ENCODE measurements around the gene TRABD.
"Not testable (repeated sequence)": the region's sequence is repeated elsewhere in the genome, so short reads cannot be mapped to it uniquely, and the experiment has no call there.

The TRABD gene, protein sequence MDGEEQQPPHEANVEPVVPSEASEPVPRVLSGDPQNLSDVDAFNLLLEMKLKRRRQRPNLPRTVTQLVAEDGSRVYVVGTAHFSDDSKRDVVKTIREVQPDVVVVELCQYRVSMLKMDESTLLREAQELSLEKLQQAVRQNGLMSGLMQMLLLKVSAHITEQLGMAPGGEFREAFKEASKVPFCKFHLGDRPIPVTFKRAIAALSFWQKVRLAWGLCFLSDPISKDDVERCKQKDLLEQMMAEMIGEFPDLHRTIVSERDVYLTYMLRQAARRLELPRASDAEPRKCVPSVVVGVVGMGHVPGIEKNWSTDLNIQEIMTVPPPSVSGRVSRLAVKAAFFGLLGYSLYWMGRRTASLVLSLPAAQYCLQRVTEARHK

DNA sequence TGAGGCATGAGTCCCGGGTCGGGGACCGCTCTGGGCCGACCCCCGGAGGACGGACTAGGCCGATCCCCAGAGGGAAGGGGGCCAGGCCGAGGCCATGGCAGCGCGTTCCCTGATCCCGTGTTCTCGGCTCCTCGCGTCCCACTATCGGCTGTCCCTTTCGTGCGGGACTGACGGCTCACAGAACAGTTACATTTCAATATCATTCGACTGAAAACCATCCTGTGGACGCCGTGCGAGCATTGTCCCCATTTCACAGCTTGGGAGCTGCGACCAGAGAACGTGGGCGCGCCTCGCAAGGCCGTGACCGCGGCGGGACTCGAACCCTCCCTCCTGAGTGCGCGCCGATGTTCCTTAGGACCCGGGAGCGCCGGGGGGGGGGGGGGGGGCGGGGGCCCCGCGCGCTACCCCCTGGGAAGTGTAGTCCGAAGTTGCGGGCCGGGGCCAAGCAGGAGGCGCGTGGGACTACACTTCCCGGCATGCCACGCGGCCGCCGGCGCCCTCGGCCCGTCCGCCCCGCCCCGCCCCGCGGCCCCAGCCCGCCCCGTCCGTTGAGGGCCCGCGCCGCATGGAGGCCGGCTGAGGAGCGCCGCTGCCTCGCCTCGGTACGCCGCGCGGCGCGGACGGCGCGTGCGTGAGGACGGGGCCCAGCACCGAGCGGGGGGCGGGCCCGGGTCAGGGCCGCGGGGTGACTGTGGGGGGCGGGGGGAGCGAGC is at the start of gene TRABD:
Gene TRABD, plus strand, starts transcription at position 539 of the 713 bp plus-strand sequence. CDS start 7,148 bp downstream, outside the sequence.
- peak; percentile 71 for DNase-seq (ENCODE audit: extremely low read depth, low read depth)

DNA sequence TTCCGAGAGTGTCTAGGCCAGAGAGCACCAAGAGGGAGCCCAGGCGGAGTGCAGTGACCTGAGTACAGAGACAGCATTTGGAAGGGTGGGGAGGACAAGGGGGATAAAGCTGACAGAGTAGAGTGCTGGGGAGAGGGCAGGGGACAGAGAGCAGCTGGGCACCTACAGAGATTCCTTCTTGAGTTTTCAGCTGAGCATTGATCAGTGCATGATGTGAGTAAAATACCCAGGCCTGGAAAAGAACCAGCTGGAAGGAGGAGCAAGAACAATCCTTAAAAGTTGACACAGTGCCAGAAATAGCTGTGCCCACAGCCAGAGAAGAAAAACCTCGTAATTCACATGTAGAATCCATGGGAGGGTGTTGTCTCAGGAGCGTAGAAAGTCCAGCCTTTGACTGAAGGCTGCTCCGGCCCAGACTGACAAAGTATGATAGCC is 49.1 kb upstream of the TRABD start:
- no peak for DNase-seq (ENCODE audit: extremely low read depth, low read depth)
- TF ChIP-seq, protein P1, sequence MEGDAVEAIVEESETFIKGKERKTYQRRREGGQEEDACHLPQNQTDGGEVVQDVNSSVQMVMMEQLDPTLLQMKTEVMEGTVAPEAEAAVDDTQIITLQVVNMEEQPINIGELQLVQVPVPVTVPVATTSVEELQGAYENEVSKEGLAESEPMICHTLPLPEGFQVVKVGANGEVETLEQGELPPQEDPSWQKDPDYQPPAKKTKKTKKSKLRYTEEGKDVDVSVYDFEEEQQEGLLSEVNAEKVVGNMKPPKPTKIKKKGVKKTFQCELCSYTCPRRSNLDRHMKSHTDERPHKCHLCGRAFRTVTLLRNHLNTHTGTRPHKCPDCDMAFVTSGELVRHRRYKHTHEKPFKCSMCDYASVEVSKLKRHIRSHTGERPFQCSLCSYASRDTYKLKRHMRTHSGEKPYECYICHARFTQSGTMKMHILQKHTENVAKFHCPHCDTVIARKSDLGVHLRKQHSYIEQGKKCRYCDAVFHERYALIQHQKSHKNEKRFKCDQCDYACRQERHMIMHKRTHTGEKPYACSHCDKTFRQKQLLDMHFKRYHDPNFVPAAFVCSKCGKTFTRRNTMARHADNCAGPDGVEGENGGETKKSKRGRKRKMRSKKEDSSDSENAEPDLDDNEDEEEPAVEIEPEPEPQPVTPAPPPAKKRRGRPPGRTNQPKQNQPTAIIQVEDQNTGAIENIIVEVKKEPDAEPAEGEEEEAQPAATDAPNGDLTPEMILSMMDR (IDR thresholded peaks at IDR 0.05; ENCODE audit: low read depth, low read length), result no peak

More for the DNA sequence above, at the start of gene TRABD:
- TF ChIP-seq, protein P1 (IDR thresholded peaks at IDR 0.05; ENCODE audit: low read depth, low read length), result no peak

DNA sequence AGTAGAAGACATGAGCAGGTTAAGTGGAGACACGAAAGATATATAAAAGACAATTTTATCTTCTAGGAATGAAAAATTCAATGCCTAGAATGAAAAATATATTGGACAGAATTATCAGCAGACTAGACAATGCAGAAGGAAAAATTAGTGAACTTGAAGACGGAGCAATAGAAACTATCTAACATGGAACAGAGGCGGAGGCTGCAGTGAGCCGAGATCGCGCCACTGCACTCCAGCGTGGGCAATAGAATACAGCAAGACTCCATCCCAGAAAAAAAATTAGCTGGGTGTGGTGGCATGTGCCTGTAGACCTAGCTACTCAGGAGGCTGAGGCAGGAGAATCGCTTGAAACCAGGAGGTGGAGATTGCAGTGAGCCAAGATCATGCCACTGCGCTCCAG is 48.4 kb upstream of the TRABD start:
- DNase-seq (ENCODE audit: extremely low read depth, low read depth), result not testable (repeated sequence)

DNA sequence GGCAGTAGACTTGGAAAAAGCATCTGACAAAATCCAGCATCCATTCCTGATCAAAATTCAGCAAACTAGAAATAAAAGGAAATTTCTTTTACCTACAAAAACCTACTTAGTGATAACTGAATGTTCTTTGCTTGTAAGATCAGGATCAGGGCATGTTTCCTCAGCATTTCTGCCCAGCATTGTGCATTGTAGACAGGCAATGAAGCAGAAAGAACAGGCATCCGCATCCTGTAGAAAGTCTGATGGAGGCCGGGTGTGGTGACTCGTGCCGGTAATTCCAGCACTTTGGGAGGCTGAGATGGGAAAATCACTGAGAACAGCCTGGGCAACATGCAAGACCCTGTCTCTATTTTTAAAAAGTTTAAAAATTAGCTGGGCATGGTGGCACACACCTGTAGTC is 47.7 kb upstream of the TRABD start:
- DNase-seq (ENCODE audit: extremely low read depth, low read depth), result no peak
- TF ChIP-seq, protein P1 (IDR thresholded peaks at IDR 0.05; ENCODE audit: low read depth, low read length), result no peak

DNA sequence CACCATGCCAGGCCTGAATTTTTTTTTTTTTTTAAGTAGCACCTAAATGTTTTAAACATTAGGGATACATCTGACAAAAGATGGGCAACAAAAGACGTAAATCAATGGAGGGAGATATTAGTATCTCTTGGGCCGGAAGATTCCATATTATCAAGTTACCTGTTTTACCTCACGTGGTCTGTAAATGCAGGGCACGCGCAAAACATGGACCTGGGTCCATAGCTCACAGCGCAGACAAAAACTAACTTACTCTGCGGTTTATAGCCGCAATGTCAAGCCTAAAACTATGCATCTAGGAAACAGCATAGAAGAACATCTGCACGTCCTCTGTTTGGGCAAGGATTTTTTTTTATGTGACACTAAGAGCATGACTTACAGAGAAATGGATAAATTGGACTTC is 46.7 kb upstream of the TRABD start:
- TF ChIP-seq, protein P1 (IDR thresholded peaks at IDR 0.05; ENCODE audit: low read depth, low read length), result no peak
- no peak for DNase-seq (ENCODE audit: extremely low read depth, low read depth)

DNA sequence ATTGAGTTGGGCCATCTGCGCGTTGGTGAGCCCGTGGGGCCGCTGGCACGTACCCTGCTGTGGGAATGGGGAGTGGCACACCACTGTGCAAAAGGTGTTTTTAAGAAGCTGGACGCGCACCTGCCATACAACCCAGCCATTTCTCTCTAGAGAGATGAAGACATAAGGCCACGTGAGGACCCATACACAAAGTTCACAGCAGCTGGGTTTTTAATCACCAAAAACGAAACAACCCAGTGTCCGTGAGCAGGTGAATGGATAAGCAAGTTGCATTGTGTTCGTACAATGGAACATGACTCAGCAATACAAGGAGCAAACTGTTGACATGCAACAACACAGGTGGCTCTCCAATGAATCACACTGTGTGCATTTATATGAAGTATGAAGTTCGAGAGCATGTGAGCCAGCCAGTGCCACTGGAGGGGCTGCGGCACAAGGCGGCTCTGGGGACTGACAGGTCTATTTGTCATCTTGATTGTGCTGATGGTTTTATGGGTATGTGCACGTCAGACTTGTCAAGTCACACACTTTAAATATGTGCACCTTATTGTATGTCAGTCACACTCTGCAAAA is 45.8 kb upstream of the TRABD start:
- TF ChIP-seq, protein P1 (IDR thresholded peaks at IDR 0.05; ENCODE audit: low read depth, low read length), result no peak
- no peak for DNase-seq (ENCODE audit: extremely low read depth, low read depth)

DNA sequence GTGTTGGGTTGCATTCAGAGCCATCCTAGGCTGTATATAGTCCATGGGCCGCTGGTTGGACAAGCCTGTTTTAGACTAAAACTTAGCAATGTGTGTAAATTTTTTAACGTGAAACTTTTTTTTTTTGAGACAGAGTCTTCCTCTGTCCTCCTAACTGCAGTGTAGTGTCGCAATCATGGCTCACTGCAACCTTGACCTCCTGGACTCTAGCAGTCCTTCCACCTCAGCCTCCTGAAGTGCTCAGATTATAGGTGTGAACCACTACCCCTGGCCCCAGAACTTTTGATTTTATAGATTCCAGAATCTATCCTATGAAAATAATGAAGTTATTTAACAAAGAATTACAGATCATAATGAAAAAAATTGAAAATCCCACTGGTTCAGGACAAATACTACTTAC is 45.1 kb upstream of the TRABD start:
- no peak for DNase-seq (ENCODE audit: extremely low read depth, low read depth)
- TF ChIP-seq, protein P1 (IDR thresholded peaks at IDR 0.05; ENCODE audit: low read depth, low read length), result no peak
